HAP-1 (cell line): ENCODE data around the gene LIFR.
"Not testable (repeated sequence)": the region's sequence is repeated elsewhere in the genome, so short reads cannot be mapped to it uniquely, and the experiment has no call there.

Experiments
- DNase-seq, 2 experiments: peaks; one replicate each; pipeline ENCODE4 v3.0.0-alpha.2; 2016 to 2020; ENCODE audit warnings: low spot score in 2 of 2
- H3K27me3 ChIP-seq: fragments of 250-450 bp; sonication (Bioruptor Pico); 2 replicates; pipeline ENCODE4 v1.5.1; 2020; ENCODE audit warnings: low read depth, mild to moderate bottlenecking, moderate library complexity
- H3K36me3 ChIP-seq: fragments of 250-450 bp; sonication (Bioruptor Pico); replicated peaks from 2 replicates; pipeline ENCODE4 v1.5.1; 2020; ENCODE audit warnings: mild to moderate bottlenecking
- H3K4me1 ChIP-seq: fragments of 250-450 bp; sonication (Bioruptor Pico); 2 replicates; pipeline ENCODE4 v1.5.1; 2020; ENCODE audit warnings: mild to moderate bottlenecking
- H3K4me3 ChIP-seq: fragments of 250-450 bp; sonication (Bioruptor Pico); 2 replicates; pipeline ENCODE4 v1.5.1; 2020; ENCODE audit warnings: mild to moderate bottlenecking, moderate library complexity
- H3K9me3 ChIP-seq: fragments of 250-450 bp; sonication (Bioruptor Pico); 2 replicates; pipeline ENCODE4 v1.5.1; 2020; ENCODE audit warnings: mild to moderate bottlenecking, moderate library complexity
- in situ Hi-C: fragments of 300-500 bp; cut with MboI; formaldehyde crosslinking; loops from 3 replicates; pipeline ENCODE4 v1.14.3; 2020; ENCODE audit warnings: low sequenced_read_pairs, inconsistent platforms, mixed read lengths

LIFR gene

GRCh38 chr5:38574009-38574408 lies 17.6 kb upstream of the LIFR start:
- Histone ChIP-seq H3K4me1 (no peaks in the 10 kb centered on the region), H3K4me3 (no peak overlapping the region), H3K27me3 (no peaks in the 10 kb centered on the region), H3K36me3 (no peaks in the 10 kb centered on the region), H3K9me3 (no peaks in the 10 kb centered on the region)
- DNase-seq, result no peak
- in situ Hi-C loops, result no loop called here

GRCh38 chr5:38573521-38573920 lies 17.1 kb upstream of the LIFR start:
- Histone ChIP-seq H3K27me3 (no peaks in the 10 kb centered on the region), H3K9me3 (no peaks in the 10 kb centered on the region), H3K4me1 (no peaks in the 10 kb centered on the region), H3K4me3 (no peak overlapping the region), H3K36me3 (no peaks in the 10 kb centered on the region)
- no peak for DNase-seq
- in situ Hi-C loops, result no loop called here

GRCh38 chr5:38569180-38569579 lies 12.7 kb upstream of the LIFR start:
- Histone ChIP-seq H3K9me3 (no peaks in the 10 kb centered on the region), H3K4me3 (no peak overlapping the region), H3K27me3 (no peaks in the 10 kb centered on the region), H3K4me1 (no peaks in the 10 kb centered on the region), H3K36me3 (no peaks in the 10 kb centered on the region)
- no peak for DNase-seq
- in situ Hi-C loops, result no loop called here

- H3K4me1 ChIP-seq, H3K36me3 ChIP-seq, DNase-seq, H3K27me3 ChIP-seq, H3K9me3 ChIP-seq, H3K4me3 ChIP-seq, in situ Hi-C loops: not testable (repeated sequence)
Observed at GRCh38 chr5:38567306-38567705, 10.9 kb upstream of the LIFR start.

GRCh38 chr5:38563624-38564023 lies 7.2 kb upstream of the LIFR start:
- Histone ChIP-seq H3K27me3 (no peaks in the 10 kb centered on the region), H3K4me3 (no peak overlapping the region), H3K4me1 (no peaks in the 10 kb centered on the region), H3K9me3 (no peaks in the 10 kb centered on the region), H3K36me3 (no peaks in the 10 kb centered on the region)
- in situ Hi-C loops, result no loop called here
- DNase-seq, result no peak

GRCh38 chr5:38562444-38563210 lies 6.2 kb upstream of the LIFR start:
- Histone ChIP-seq H3K4me3 (no peak overlapping the region), H3K9me3 (no peaks in the 10 kb centered on the region), H3K36me3 (no peaks in the 10 kb centered on the region), H3K27me3 (no peaks in the 10 kb centered on the region), H3K4me1 (peaks cover 2% of the 10 kb centered on the region)
- DNase-seq, result no peak
- in situ Hi-C loops, result no loop called here

GRCh38 chr5:38559428-38559827 lies 3.0 kb upstream of the LIFR start:
- H3K36me3 ChIP-seq, result no peaks in the 10 kb centered on the region
- in situ Hi-C loops, result no loop called here
- no peaks in the 10 kb centered on the region for H3K27me3 ChIP-seq
- H3K4me3 ChIP-seq, result no peak overlapping the region
- H3K4me1 ChIP-seq, result peaks cover 14% of the 10 kb centered on the region
- H3K9me3 ChIP-seq, result no peaks in the 10 kb centered on the region
- DNase-seq, result no peak

GRCh38 chr5:38557792-38558191 lies 1.3 kb upstream of the LIFR start:
- in situ Hi-C loops, result no loop called here
- H3K4me3 ChIP-seq, result no peak overlapping the region; the same call in 1 of the 2 replicates
- H3K36me3 ChIP-seq, result no peaks in the 10 kb centered on the region
- no peaks in the 10 kb centered on the region for H3K9me3 ChIP-seq
- H3K4me1 ChIP-seq, result peaks cover 14% of the 10 kb centered on the region
- H3K27me3 ChIP-seq, result no peaks in the 10 kb centered on the region
- no peak for DNase-seq

- DNase-seq, result no peak
- no peaks in the 10 kb centered on the region for H3K9me3 ChIP-seq
- H3K4me3 ChIP-seq, result peak overlapping the region; percentile 67
- H3K4me1 ChIP-seq, result peaks cover 14% of the 10 kb centered on the region
- H3K36me3 ChIP-seq, result no peaks in the 10 kb centered on the region
- H3K27me3 ChIP-seq, result no peaks in the 10 kb centered on the region
- in situ Hi-C loops, result no loop called here
Observed at GRCh38 chr5:38557308-38557710, 863 bp upstream of the LIFR start.

- in situ Hi-C loops, result no loop called here
- Histone ChIP-seq H3K4me1 (peaks cover 14% of the 10 kb centered on the region), H3K36me3 (no peaks in the 10 kb centered on the region), H3K9me3 (no peaks in the 10 kb centered on the region), H3K27me3 (no peaks in the 10 kb centered on the region), H3K4me3 (peak overlapping the region; percentile 52)
- DNase-seq, result no peak
Observed at GRCh38 chr5:38556088-38556598, 303 bp downstream of the LIFR start.

- DNase-seq, result peak; percentile 24 to 37
- in situ Hi-C loops, result no loop called here
- Histone ChIP-seq H3K36me3 (no peaks in the 10 kb centered on the region), H3K4me1 (peaks cover 14% of the 10 kb centered on the region), H3K4me3 (peak overlapping the region; percentile 52), H3K27me3 (no peaks in the 10 kb centered on the region), H3K9me3 (no peaks in the 10 kb centered on the region)
Observed at GRCh38 chr5:38555354-38556087, 925 bp downstream of the LIFR start.

- Histone ChIP-seq H3K36me3 (no peaks in the 10 kb centered on the region), H3K27me3 (no peaks in the 10 kb centered on the region), H3K4me3 (peak overlapping the region; percentile 52), H3K9me3 (no peaks in the 10 kb centered on the region), H3K4me1 (peaks cover 14% of the 10 kb centered on the region)
- in situ Hi-C loops, result no loop called here
- no peak for DNase-seq
Observed at GRCh38 chr5:38554861-38555260, 1.6 kb downstream of the LIFR start.

GRCh38 chr5:38554403-38554802 lies 2.0 kb downstream of the LIFR start:
- H3K36me3 ChIP-seq, result no peaks in the 10 kb centered on the region
- no peaks in the 10 kb centered on the region for H3K9me3 ChIP-seq
- in situ Hi-C loops, result no loop called here
- H3K4me1 ChIP-seq, result peaks cover 14% of the 10 kb centered on the region
- no peak overlapping the region for H3K4me3 ChIP-seq
- no peaks in the 10 kb centered on the region for H3K27me3 ChIP-seq
- no peak for DNase-seq

- H3K27me3 ChIP-seq, result no peaks in the 10 kb centered on the region
- peaks cover 14% of the 10 kb centered on the region for H3K4me1 ChIP-seq
- DNase-seq, result no peak
- in situ Hi-C loops, result no loop called here
- no peaks in the 10 kb centered on the region for H3K36me3 ChIP-seq
- no peak overlapping the region for H3K4me3 ChIP-seq
- H3K9me3 ChIP-seq, result no peaks in the 10 kb centered on the region
Observed at GRCh38 chr5:38553001-38553521, 3.4 kb downstream of the LIFR start.
